ENCODE data around the gene DICER1.

GRCh38 chr14:95091581-95091980 lies 65.7 kb downstream of the DICER1 start:
- no peak for TF ChIP-seq ZC3H10 (CRISPR knock-in tag; IDR thresholded peaks at IDR 0.05)
- TF ChIP-seq ZFP30 (CRISPR knock-in tag; IDR thresholded peaks at IDR 0.05), result no peak
- TF ChIP-seq SNAI2 (CRISPR knock-in tag; IDR thresholded peaks at IDR 0.05), result no peak
- no peak for TF ChIP-seq TSHZ2 (CRISPR knock-in tag; IDR thresholded peaks at IDR 0.05)
- TF ChIP-seq PATZ1 (CRISPR knock-in tag; IDR thresholded peaks at IDR 0.05; ENCODE audit: borderline replicate concordance), result no peak
- no peak for TF ChIP-seq CSRNP3 (CRISPR knock-in tag; IDR thresholded peaks at IDR 0.05)
- TF ChIP-seq POU6F1 (CRISPR knock-in tag; IDR thresholded peaks at IDR 0.05; ENCODE audit: borderline replicate concordance, low read depth), result no peak
- no peak for TF ChIP-seq ARNTL (CRISPR knock-in tag; IDR thresholded peaks at IDR 0.05; ENCODE audit: borderline replicate concordance, low read depth)

All from SK-N-SH treated with all-trans-retinoic acid at 6 μM for 48 hours (cell line).